Measurements from ENCODE around the gene OTOP2.

- TF ChIP-seq CTCF (IDR thresholded peaks at IDR 0.05; ENCODE audit: control extremely low read depth in 1 of 3, insufficient read depth in 1 of 3, low read depth in 1 of 3, low read length in 3 of 3) (no peak), EP300 (IDR thresholded peaks at IDR 0.05; ENCODE audit: borderline replicate concordance in 1 of 2, low read depth in 2 of 2, low read length in 2 of 2) (no peak), CREB1 (IDR thresholded peaks at IDR 0.05) (no peak), CBX5 (IDR thresholded peaks at IDR 0.05; ENCODE audit: low read depth, low read length) (no peak), CBX8 (IDR thresholded peaks at IDR 0.05; ENCODE audit: borderline replicate concordance, low read depth, low read length) (no peak), POLR2A (IDR thresholded peaks at IDR 0.05; ENCODE audit: control extremely low read depth in 1 of 2, low read depth in 2 of 2, low read length in 2 of 2) (no peak), SIN3A (conservative IDR thresholded peaks at IDR 0.05 in 1 of 2, IDR thresholded peaks at IDR 0.05 in 1 of 2; ENCODE audit: low read depth in 1 of 2, low read length in 2 of 2) (no peak), RBBP5 (IDR thresholded peaks at IDR 0.05; ENCODE audit: borderline replicate concordance, low read depth, low read length) (no peak), EZH2 (IDR thresholded peaks at IDR 0.05; ENCODE audit: low read depth, low read length, severe bottlenecking) (no peak)
- TF ChIP-seq, protein P1, sequence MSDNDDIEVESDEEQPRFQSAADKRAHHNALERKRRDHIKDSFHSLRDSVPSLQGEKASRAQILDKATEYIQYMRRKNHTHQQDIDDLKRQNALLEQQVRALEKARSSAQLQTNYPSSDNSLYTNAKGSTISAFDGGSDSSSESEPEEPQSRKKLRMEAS (IDR thresholded peaks at IDR 0.05): no peak
These were observed 22.5 kb upstream of the OTOP2 start for GRCh38 chr17:74901353-74902135.
